ENCODE results near the gene DRD2. TPM values are rescaled to one million over a fixed set of nuclear protein-coding genes. Genes with fewer than 3 reads are reported as not detected.

The DRD2 gene
- total and polyA plus RNA-seq, 3 donors from 2014 or later: 0.74 to 2.6 (median 2.5) TPM

DNA sequence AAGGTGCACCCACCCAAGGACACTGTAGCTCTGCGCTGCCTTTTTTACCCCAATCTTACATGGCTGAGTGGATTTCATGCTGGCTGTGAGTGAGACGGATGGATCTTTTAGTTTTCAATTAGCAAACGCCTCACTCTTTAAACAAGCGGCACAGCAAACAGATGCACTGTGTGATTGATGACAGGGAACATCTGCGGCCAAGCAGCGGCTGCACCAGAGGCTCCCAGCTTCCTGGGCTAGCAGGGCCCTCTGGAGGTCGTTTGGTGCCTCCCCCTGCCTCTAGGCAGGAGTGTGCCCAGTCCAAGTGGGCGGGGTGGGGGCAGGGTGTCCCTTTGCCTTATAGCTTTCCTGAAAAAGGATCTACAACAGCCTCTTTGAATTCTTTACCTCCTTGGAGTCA is 2.1 kb upstream of the DRD2 start:
- no peak for TF ChIP-seq POLR2A (IDR thresholded peaks at IDR 0.05)
- TF ChIP-seq, protein P1, sequence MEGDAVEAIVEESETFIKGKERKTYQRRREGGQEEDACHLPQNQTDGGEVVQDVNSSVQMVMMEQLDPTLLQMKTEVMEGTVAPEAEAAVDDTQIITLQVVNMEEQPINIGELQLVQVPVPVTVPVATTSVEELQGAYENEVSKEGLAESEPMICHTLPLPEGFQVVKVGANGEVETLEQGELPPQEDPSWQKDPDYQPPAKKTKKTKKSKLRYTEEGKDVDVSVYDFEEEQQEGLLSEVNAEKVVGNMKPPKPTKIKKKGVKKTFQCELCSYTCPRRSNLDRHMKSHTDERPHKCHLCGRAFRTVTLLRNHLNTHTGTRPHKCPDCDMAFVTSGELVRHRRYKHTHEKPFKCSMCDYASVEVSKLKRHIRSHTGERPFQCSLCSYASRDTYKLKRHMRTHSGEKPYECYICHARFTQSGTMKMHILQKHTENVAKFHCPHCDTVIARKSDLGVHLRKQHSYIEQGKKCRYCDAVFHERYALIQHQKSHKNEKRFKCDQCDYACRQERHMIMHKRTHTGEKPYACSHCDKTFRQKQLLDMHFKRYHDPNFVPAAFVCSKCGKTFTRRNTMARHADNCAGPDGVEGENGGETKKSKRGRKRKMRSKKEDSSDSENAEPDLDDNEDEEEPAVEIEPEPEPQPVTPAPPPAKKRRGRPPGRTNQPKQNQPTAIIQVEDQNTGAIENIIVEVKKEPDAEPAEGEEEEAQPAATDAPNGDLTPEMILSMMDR (IDR thresholded peaks at IDR 0.05): no peak
- H3K36me3 ChIP-seq (ENCODE audit: low read depth, missing control alignments): no peaks in the 10 kb centered on the region
- H3K4me3 ChIP-seq: no peak overlapping the region
- 31% methylated on average over 8 of the region's 8 CpGs for whole genome bisulfite sequencing, 2 donors
- no peaks in the 10 kb centered on the region for H3K4me1 ChIP-seq
- H3K9me3 ChIP-seq: no peaks in the 10 kb centered on the region
- intact Hi-C loops (cut with DNase I; ENCODE audit: low total_unique reads): no loop called here
- no peak for DNase-seq
- no peaks in the 10 kb centered on the region for H3K27me3 ChIP-seq
- no peak overlapping the region for H3K27ac ChIP-seq

DNA sequence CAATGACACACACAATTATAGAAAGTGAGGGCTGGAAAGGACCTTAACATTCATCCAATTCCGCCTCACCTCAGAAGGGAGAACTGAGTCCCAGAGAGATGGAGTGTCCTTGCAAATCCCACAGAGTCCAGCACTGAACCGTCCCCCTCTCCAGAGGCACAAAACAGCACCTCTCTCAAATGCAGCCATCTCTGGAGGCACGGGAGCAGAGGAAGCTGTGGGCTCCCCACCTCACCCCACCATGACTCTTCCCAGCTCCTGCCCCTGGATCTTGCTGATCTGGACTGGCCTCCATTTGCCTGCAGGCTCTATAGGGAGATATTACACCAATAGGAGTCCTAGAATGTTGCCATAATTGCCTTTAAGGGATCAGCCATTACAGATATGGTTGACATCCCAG is 1.4 kb upstream of the DRD2 start:
- Histone ChIP-seq H3K4me1 (no peaks in the 10 kb centered on the region), H3K9me3 (no peaks in the 10 kb centered on the region), H3K4me3 (no peak overlapping the region), H3K27ac (no peak overlapping the region), H3K27me3 (no peaks in the 10 kb centered on the region), H3K36me3 (ENCODE audit: low read depth, missing control alignments) (no peaks in the 10 kb centered on the region)
- intact Hi-C loops (cut with DNase I; ENCODE audit: low total_unique reads): no loop called here
- WGBS, 2 donors: 73 to 90% methylated on average over 1 to 3 of the region's 3 CpGs
- no peak for DNase-seq
- TF ChIP-seq POLR2A (IDR thresholded peaks at IDR 0.05): no peak
- TF ChIP-seq, protein P1 (IDR thresholded peaks at IDR 0.05): no peak

- H3K27me3 ChIP-seq: no peaks in the 10 kb centered on the region
- H3K27ac ChIP-seq: no peak overlapping the region
- DNase-seq: peak; percentile 81
- H3K4me1 ChIP-seq: no peaks in the 10 kb centered on the region
- no peaks in the 10 kb centered on the region for H3K9me3 ChIP-seq
- no peaks in the 10 kb centered on the region for H3K36me3 ChIP-seq (ENCODE audit: low read depth, missing control alignments)
- no peak for TF ChIP-seq POLR2A (IDR thresholded peaks at IDR 0.05)
- TF ChIP-seq, protein P1 (IDR thresholded peaks at IDR 0.05): no peak
- 1% methylated on average over 15 to 54 of the region's 70 CpGs for WGBS, 2 donors
- peak overlapping the region; percentile 12 to 37 for H3K4me3 ChIP-seq
- intact Hi-C loops (cut with DNase I; ENCODE audit: low total_unique reads): no loop called here
These were observed 637 bp downstream of the DRD2 start for GRCh38 chr11:113474362-113475159.

GRCh38 chr11:113473983-113474361 is 1.2 kb downstream of the DRD2 start:
- no peak for DNase-seq
- H3K27me3 ChIP-seq: no peaks in the 10 kb centered on the region
- H3K9me3 ChIP-seq: no peaks in the 10 kb centered on the region
- H3K4me3 ChIP-seq: no peak overlapping the region
- WGBS, 2 donors: 14 to 15% methylated on average over 8 to 9 of the region's 9 CpGs
- no peaks in the 10 kb centered on the region for H3K4me1 ChIP-seq
- H3K36me3 ChIP-seq (ENCODE audit: low read depth, missing control alignments): no peaks in the 10 kb centered on the region
- intact Hi-C loops (cut with DNase I; ENCODE audit: low total_unique reads): no loop called here
- no peak for TF ChIP-seq POLR2A (IDR thresholded peaks at IDR 0.05)
- TF ChIP-seq, protein P1 (IDR thresholded peaks at IDR 0.05): no peak
- no peak overlapping the region for H3K27ac ChIP-seq

DNA sequence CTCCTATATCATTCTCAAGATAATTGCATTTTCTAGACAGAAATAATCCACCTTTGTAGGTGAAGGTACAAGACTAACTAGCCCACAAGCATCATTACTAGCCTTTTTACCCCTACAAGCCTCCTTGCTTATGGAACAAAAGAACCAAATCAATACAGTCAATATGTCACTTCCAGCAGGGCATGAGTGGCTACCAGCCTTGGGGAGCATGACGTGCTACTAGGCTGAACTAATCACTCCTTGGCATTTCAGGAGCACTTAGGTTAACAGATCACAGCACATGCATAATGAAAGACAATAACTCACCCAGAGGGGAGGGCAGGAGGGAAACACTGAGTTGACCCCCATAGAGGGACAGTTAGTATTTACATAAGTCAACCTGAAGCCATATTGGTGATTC is 2.7 kb downstream of the DRD2 start:
- H3K4me3 ChIP-seq: no peak overlapping the region

More for the DNA sequence above, 2.7 kb downstream of the DRD2 start:
- DNase-seq: no peak
- TF ChIP-seq, protein P1 (IDR thresholded peaks at IDR 0.05): no peak
- no peak for TF ChIP-seq POLR2A (IDR thresholded peaks at IDR 0.05)
- Histone ChIP-seq H3K9me3 (no peaks in the 10 kb centered on the region), H3K27ac (no peak overlapping the region), H3K4me1 (no peaks in the 10 kb centered on the region), H3K36me3 (ENCODE audit: low read depth, missing control alignments) (no peaks in the 10 kb centered on the region), H3K27me3 (no peaks in the 10 kb centered on the region)
- 52 to 64% methylated on average over 1 of the region's 1 CpG for whole genome bisulfite sequencing, 2 donors
- intact Hi-C loops (cut with DNase I; ENCODE audit: low total_unique reads): no loop called here

Measured in testis (tissue), 3 donors.